K562 (cell line): ENCODE data around the gene RPS2. TPM values are rescaled to one million over a fixed set of nuclear protein-coding genes. Genes with fewer than 3 reads are reported as not detected.

Experiments
- ADNP ChIP-seq: fragments of 200-800 bp; sonication (Bioruptor generic); IDR thresholded peaks from 2 replicates; pipeline ENCODE4 v1.6.1; 2016; ENCODE audit warnings: missing genetic modification characterization, missing compliant biosample characterization
- DACH1 ChIP-seq: fragments of 450-650 bp; IDR thresholded peaks from 2 replicates; pipeline ENCODE4 v1.6.1; 2018; ENCODE audit not compliant: partially characterized antibody
- FOXK2 ChIP-seq, 2 experiments: fragments of 450-650 bp; IDR thresholded peaks in 1 of 2; conservative IDR thresholded peaks in 1 of 2; 2 replicates each; pipeline ENCODE4 v1.6.1; 2016; ENCODE audit warnings: low read depth in 2 of 2, mild to moderate bottlenecking in 1 of 2
- HCFC1 ChIP-seq: IDR thresholded peaks from 2 replicates; pipeline ENCODE4 v1.6.1; 2012; ENCODE audit warnings: low read depth, low read length, improper control_type of control experiment
- HMG20A ChIP-seq: fragments of 450-650 bp; formaldehyde crosslinking; conservative IDR thresholded peaks from 2 replicates; pipeline ENCODE4 v1.4.0; 2020; ENCODE audit warnings: mild to moderate bottlenecking, mixed read lengths
- KAT7 ChIP-seq: sonication (generic); formaldehyde crosslinking; IDR thresholded peaks from 2 replicates; pipeline ENCODE4 v1.8.0; 2022; ENCODE audit warnings: missing genetic modification reagents, mild to moderate bottlenecking, borderline replicate concordance
- NFYB ChIP-seq: IDR thresholded peaks from 2 replicates; pipeline ENCODE4 v1.6.1; 2011; ENCODE audit warnings: mild to moderate bottlenecking, moderate library complexity; ENCODE audit not compliant: insufficient read length; ENCODE audit errors: extremely low read depth
- NKRF ChIP-seq: fragments of 450-650 bp; IDR thresholded peaks from 2 replicates; pipeline ENCODE4 v1.6.1; 2016; ENCODE audit warnings: borderline replicate concordance
- RAD51 ChIP-seq: fragments of 450-650 bp; IDR thresholded peaks from 2 replicates; pipeline ENCODE4 v1.7.1; 2016; ENCODE audit warnings: low read depth, mild to moderate bottlenecking, borderline replicate concordance
- REST ChIP-seq, 2 experiments: fragments of 450-650 bp; formaldehyde crosslinking in 1 of 2; IDR thresholded peaks; 2 replicates each; pipeline versions ENCODE4 v1.4.0 to v1.6.1; 2014 to 2020; ENCODE audit warnings: mild to moderate bottlenecking in 2 of 2, borderline replicate concordance in 1 of 2, low read depth in 1 of 2
- RNF2 ChIP-seq: sonication (generic); IDR thresholded peaks from 2 replicates; pipeline ENCODE4 v1.6.1; 2016
- SMAD3 ChIP-seq: fragments of 450-650 bp; formaldehyde crosslinking; conservative IDR thresholded peaks from 2 replicates; pipeline ENCODE4 v1.4.0; 2020; ENCODE audit warnings: mild to moderate bottlenecking
- TCF7L2 ChIP-seq: fragments of 150-350 bp; IDR thresholded peaks from 2 replicates; pipeline ENCODE4 v1.6.1; 2016; ENCODE audit warnings: low read depth, mild to moderate bottlenecking, low read length, moderate library complexity
- ZC3H4 ChIP-seq: sonication (generic); formaldehyde crosslinking; IDR thresholded peaks from 2 replicates; pipeline ENCODE4 v1.9.0; 2021; ENCODE audit warnings: missing genetic modification reagents, borderline replicate concordance
- ZNF165 ChIP-seq: fragments of 250-450 bp; sonication (Bioruptor Pico); IDR thresholded peaks from 2 replicates; pipeline ENCODE4 v1.4.0; 2020; ENCODE audit warnings: borderline replicate concordance
- ZNF655 ChIP-seq: fragments of 250-450 bp; sonication (Bioruptor Pico); IDR thresholded peaks from 2 replicates; pipeline ENCODE4 v1.5.0; 2021
- polyA plus RNA-seq, 8 experiments: library from polyadenylated mRNA; depleted of rRNA in 4 of 8; stranded (reverse) in 5 of 8; unstranded in 3 of 8; fragments of >200 nt; fragmentation: Nextera tagmentation in 2 of 8; fragmentation: Illumina TruSeq in 1 of 8; extraction: Ambion mirVana in 2 of 8; extraction: Trizol in 1 of 8; gene quantifications; 2 replicates each; pipeline versions ENCODE4 v1.2.1 to v1.2.3, GENCODE V29; 2011 to 2014; ENCODE audit warnings: inconsistent platforms in 1 of 8, missing spikeins in 1 of 8
- total RNA-seq, 7 experiments: library from RNA; depleted of rRNA in 6 of 7; stranded (reverse); fragments of >200 nt in 6 of 7; fragmentation: Illumina TruSeq in 2 of 7; extraction: Trizol in 2 of 7; gene quantifications; 2 replicates each; pipeline versions ENCODE4 v1.2.1 to v1.2.3, GENCODE V29; 2011 to 2021; ENCODE audit warnings: low replicate concordance in 1 of 7

The RPS2 gene
- total and polyA plus RNA-seq, 9 of the 15 experiments (the other 6 are each of a cell fraction or from before 2014, with no cell fraction given), result 834 to 4,794 (median 3,793) TPM

GRCh38 chr16:2009791-2010510 is 45.3 kb upstream of the RPS2 start, which contains the start of gene ZNF598 (continued):
- TF ChIP-seq REST (IDR thresholded peaks at IDR 0.05; ENCODE audit: borderline replicate concordance) (no peak), REST (CRISPR knock-in tag; IDR thresholded peaks at IDR 0.05; ENCODE audit: low read depth) (no peak), SMAD3 (no peak), KAT7 (CRISPR knock-in tag) (peak; percentile 68; the same call in 1 of the 2 replicates), RAD51 (0 out of 2 replicates have a peak, but pooled peaks have one; percentile 13), NFYB (no peak), TCF7L2 (no peak), HCFC1 (peak; percentile 80), DACH1 (no peak), HMG20A (CRISPR knock-in tag) (no peak), ZNF655 (CRISPR knock-in tag) (no peak), FOXK2 (conservative IDR thresholded peaks at IDR 0.05 in 1 of 2, IDR thresholded peaks at IDR 0.05 in 1 of 2; ENCODE audit: low read depth in 2 of 2) (peak; percentile 60 to 65; a peak in 3 of 4 replicates), RNF2 (peak; percentile 32; the same call in 1 of the 2 replicates), ZC3H4 (no peak), ADNP (tag) (no peak), NKRF (peak; percentile 93), ZNF165 (CRISPR knock-in tag) (no peak)
